CD4-positive, alpha-beta T cell treated with Interleukin-6 for 4 hours (primary cell): ENCODE data around the gene PRKCA.
A peak's percentile ranks its signal among the peaks of the same experiment; 100 is the strongest.
"Not testable (repeated sequence)": the region's sequence is repeated elsewhere in the genome, so short reads cannot be mapped to it uniquely, and the experiment has no call there.

Source experiments
- DNase-seq: peaks from one replicate; pipeline ENCODE4 v3.0.0-alpha.2; 2020; ENCODE audit warnings: mixed read lengths

Gene PRKCA

DNA sequence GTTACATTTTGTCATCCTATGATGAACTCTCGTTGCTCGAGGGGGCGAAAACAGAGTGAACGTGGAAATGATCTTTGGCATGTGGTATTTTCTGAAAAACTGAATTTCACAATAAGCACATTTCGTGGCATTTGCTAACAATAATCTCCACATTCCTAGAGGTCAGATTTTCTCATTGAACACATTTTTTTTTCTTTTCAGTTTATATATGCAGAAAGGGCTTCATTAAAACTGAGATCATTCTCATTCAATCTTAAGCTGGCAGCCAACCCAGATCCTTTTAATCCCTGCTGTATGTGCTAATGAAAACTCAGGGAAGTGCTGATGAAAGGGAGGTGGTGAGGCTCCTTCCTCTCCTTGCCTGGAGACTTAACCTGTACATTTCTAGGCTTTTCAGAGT lies 52.6 kb downstream of the PRKCA start:
- no peak for DNase-seq

DNA sequence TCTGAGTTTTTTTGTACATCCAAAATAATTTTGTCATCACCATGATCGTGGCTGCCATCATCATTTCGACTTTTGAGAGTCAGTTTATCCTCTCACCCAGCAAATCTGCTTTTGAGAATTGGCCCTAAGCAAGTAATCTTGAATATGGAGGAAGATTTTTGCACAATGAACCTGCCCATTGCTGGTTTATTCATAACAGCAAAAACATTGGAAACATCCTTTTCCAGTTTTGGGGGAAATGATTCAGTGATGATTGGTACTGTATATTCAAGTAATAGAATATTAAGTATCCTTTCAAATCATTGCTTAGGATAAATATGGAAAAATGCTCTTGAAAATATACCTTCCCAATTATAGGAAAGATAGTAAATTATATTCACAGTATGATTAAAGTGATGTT lies 53.1 kb downstream of the PRKCA start:
- no peak for DNase-seq

DNA sequence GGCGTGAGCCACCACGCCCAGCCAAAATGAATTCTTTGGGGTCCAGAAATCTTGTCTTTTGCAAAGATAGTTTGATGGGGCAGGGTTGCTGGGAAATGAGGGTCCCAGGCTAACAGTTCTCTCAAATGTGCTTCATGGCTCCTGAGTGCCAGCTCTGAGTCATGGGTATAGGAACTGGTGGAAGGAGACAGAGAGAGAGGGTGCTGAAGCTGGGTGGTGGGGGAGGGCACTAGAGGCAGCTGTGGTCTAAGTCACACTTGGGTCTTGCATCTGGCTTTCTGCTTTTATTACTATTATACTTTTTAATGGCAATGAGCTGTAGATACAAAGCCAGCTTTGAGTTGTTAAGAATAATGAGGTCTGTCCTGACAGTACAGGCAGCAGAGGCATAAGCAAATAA lies 54.6 kb downstream of the PRKCA start:
- DNase-seq = peak; percentile 16

DNA sequence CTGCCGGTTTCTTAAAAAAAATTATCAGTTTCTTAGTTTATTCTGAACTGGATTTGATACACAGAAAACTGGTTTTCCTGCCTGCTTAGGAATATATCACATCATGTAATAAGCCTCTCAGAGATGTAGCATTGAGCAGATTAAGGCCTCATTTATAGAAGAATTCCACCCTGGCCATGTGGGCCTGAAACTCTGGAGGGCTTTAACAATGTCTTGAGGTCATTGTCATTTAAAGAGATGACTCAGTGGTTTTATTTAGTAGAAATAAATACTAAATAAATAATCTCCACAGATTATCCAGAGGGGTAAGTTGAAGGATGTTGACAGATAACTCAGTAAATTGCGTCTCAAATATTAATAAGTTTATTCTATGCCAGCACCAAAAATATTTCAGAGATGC lies 56.9 kb downstream of the PRKCA start:
- no peak for DNase-seq

DNA sequence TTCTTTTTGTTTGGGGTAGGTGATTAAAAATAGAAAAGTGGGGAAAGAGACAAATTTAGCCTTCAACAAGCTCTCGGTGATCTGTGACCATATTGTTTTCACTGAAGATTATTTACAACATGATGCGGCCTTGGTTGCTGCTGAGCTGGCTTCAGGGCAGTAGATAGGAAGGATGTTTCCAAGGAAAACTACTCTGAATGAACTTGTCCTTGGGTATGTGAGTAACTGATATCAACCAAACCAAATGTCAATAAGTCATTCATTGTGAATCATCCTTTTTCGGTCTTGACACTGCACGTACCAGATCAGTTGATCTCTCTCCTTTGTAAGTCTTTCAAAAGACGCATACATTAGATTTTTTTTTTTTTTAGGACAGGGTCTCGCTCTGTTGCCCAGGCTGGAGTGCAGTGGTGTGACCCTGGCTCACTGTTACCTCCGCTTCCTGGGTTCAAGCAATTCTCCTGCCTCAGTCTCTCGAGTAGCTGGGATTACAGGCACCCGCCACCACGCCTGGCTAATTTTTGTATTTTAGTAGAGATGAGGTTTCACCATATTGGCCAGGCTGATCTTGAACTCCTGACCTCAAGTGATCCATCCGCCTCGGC lies 58.6 kb downstream of the PRKCA start:
- not testable (repeated sequence) for DNase-seq

DNA sequence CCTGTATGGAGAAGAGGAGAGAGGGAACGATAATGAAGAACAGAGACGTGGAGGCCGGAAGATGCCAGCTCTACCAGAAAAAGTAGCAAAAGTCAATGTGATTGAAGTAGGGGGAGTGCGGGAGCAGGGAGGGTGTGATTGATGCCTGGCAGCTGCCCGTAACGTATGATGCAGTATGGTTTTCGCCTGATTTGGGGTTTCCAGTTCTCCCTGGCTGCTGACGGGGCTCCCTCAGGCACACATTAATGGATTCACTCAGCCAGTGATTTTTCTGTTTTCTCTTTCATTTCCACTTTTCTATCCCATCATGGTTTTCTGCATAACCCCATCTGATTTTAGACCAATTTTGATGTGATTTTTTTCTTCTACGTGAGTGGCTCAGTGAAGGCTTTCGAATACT lies 62.1 kb downstream of the PRKCA start:
- DNase-seq = no peak

DNA sequence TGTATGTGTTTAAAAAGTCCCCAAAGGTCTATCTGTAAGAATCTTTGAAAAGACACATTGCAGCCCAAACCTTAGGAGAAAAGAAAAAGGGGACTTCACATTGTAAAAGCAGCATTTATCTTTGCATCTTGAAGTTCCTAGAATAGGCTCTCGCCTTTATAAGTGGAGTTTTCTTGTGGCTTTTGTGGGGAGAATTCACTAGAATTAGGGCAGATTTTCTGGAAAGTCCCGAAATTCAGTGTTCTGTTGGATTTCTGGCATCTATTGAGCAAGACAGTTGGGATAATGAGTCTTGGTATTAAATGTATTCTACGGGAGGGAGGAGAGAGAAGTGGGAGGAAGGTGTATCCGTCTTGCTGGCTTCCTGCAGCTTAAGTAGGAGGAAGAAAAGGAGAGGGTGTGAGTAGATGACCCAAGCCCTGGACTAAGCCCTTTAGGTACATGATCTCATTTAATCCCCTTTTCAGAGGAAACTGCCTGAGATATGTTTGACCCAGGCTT lies 62.6 kb downstream of the PRKCA start:
- no peak for DNase-seq

DNA sequence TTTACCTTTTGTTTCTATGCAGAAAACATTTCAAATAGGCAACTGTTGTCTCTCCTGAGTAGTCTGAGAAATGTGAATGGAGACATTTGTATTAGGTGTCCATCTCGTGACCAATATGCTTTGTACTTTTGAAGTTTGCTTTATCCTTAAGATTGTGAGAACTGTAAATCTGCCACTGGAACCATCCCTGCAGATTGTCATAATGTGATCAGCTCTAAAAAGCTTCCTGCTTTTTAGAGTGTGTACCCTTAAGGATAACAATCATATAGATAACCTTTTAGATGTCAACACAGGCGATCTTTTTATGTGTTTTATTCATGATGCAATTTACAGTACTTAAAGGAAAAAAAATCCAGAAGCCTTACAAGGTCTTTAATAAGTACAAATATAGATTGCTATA lies 63.5 kb downstream of the PRKCA start:
- no peak for DNase-seq

DNA sequence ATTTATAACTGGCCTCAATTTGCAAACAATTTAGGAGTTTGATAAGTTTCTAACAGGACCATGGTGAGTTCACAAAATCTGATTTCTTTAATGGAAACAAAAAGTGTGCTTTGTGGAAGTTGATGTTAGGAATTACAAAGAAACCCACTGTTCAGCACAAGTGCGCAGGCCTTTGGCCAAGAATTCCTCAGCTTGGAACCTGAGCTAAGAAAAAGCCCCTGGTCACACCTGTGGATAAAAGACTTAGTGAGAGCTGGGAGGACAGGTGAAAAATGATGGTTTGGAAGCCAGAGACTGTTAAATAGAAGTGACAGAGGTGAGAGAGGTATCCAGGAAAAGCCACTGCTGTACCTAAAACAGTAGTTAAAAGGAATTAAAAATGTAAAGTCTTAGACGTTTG lies 64.7 kb downstream of the PRKCA start:
- no peak for DNase-seq

DNA sequence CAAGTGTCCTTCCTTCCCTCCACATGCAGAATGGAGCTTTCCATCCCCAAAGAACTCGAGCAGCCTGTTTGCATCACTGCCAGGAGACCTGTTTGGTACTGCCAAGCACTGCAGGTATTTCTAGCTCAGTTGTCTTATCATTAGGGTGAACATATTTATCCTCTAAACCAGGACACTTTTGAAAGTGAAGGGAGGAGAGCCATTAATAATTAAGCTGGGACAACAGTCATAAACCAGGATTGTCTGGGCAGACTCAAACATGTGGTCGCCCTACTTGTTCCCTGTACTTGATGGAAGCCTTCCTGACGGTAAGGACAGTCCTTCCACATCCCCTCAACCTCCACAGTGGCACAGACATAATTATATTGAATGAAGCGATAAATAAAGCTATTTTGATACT lies 67.4 kb downstream of the PRKCA start:
- DNase-seq = no peak

DNA sequence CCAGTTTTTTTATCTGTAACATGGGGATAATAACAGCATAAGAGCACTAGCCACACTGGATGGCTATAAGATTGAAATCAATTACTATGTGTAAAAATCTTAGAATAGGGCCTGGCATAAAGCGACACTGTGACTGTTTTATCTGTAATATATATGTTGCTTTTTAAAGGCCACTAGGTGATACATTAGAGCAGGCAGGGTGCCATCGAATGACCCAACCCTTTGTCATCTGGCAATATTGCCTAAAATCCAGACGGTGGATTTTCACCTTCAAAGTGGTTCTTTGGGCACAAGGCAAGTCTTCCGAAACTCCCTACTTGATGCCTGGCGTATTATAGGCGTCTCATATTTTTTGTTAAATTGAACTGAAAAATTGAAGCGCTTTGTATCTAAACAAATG lies 69.1 kb downstream of the PRKCA start:
- DNase-seq = no peak

DNA sequence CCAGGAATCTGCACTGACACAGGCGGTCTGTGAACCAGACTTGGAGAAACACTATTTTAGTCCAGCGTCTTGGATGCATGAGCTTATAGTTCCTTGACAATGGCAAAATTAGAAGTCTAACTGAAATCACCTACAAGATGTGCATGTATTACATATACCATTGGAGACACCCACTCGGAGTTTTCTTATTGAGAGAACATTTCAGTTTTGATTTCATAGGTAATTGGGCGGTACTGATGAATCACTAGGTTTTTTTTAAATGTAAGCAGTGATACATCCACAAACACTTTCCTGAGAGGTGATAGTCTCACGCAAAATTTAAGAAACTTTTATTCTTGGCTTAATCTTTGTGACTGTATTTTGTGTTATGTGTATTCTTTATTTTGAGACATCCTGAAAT lies 69.8 kb downstream of the PRKCA start:
- DNase-seq = no peak

DNA sequence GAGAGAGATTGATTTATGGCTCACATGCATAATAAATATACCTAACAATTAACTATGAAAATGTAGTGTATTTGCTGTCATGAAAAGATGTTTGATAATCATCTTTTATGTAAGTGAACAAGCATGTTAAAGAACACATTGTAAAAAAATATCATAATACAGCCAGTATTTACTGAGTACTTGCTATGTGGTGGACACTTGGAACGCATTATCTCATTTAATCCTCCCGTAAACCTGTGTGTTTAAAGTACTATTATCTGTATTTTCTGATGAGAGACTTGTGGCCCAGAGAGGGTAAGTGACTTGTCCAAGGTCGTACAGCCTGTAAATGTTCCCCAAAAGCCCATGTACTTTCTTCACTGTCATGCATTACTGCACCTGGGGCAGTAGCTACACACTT lies 70.7 kb downstream of the PRKCA start:
- no peak for DNase-seq

DNA sequence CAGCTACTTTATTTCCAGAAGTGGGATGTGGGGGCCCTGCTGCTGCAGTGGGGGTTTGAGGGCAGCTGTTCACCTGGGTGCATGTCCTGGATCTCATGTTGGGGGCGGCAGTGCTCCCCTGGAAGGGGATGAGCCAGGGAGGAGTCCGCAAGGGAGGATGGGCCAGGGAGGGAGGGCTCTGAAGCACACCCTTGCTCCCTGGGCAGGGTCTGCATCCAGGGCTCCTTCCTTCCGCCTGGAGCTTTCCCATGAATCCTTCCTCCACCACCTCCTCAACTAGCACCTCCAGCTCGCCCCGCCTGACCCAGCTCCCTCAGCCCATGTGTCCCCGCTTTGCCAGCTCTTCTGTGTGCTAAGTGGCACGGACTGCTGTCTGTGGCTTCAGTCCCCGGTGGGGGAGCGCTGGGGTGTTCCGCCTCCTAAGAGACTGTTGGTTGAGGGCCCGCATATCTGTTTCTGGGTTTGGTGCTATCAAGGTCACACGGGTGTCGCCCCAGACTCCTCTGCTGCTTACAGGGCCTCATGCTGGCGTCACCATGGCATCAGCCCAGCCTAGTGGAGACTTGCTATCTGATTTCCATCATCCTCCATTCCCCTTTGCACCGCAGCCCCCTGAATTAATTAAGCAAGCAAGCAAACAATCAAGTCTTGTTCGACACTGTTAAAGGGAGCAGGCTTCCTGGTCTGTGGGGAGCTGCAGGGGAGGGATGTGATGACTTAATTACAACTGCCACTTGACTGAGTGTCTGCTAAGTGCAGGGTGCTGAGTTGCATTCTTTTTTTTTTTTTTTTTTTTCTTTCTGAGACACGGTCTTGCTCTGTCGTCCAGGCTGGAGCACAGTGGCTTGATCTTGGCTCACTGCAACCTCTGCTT lies 71.8 kb downstream of the PRKCA start:
- DNase-seq = peak; percentile 53

DNA sequence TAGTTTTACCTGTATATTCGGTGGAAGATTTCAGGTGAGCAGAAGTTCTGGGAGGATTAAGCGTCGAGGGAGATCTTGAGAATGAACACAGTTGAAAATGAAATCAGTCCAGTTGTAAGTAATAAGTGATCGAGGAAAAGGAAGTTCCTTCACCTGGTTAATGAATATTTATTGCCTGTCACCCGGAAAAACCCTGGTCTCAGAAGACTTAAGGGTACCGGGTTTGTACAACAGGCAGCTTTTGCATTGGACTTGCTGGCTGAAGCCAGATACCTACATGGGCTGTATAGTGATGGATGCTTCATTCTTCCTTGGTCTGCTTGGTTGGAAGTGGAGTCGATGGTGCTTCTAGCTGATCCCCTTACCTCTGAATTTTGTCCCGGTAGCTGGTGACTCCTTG lies 72.7 kb downstream of the PRKCA start:
- no peak for DNase-seq

DNA sequence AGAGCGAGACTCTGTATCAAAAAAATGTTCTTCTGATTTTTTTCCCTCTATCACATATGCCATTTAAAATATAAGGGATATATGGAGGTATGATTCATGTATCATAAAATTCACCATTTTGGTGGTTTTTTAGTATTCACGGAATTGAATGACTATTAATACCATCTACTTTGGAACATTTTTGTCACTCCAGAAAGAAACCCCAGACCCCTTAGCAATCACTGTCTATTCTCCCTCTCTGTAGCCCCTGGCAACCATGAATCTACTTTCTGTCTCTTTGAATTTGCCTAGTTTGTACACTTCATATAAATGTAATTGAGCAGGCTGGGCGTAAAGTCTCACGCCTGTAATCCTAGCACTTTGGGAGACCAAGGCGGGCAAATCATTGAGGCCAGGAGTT lies 75.9 kb downstream of the PRKCA start:
- no peak for DNase-seq

DNA sequence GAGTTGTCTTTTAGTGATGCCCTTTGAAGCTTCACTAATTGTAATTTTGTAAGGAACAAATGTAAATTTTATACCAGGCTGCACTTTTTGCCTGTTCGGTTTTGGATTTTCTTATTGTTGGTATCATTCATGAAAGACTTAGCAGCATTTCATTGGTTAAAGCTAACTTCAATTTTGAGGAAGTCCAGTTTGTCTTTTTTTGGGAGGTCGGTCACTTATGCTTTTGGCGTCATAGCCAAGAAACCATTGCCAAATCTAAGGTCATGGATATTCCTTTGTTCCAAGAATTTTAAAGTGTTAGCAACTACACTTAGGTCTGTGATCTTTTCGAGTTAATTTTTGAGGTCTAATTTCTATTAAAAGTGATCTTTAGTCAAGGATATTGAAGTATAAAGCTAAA lies 77.1 kb downstream of the PRKCA start:
- no peak for DNase-seq

DNA sequence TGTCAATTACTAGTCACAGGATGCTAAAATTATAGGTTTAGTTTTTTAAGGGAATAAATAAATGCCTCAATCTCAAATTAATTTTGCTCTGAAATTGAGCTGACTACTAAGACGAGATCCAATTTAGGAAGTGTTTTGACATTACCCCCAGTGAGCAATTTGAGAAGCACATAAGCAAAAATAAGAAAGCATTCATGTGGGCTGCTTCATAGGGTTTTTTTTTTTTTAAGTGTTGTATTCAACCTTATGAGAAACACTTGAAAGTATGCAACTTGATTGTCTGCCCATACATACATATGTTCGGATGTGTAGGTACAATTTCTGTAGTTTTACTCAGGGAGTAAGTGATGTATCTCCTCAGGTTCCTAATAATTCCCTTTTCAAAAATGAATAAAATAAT lies 77.6 kb downstream of the PRKCA start:
- DNase-seq = no peak

DNA sequence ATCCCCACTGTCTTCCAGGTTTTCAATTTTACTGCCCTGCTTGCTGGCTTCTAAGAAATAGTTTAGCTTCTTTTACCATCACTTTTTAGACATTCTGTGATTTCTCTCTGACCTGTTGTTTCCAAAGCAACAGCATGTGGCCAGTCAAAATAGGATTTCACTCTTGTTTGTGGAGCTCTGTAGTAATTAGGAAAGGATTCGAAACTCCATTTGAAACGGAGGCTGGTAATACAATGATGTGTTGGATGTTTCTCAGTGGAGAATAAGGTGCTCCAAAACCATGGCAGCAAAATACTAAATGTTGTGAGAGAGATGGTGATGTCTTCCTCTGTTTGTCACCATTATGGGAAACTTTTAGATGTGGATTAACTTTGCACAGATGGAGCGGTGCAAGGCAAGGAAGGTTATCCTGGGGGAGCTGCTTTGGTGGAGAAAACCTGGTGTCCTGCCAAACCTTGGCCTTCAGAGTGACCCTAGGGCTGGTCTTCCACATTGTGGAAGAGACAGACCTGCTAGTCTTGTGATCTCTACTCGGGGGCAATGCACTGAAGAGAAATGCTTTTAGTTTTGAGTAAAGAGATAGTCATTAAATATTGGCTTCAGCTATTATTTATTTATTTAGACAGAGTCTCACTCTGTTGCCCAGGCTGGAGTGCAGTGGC lies 79.4 kb downstream of the PRKCA start:
- no peak for DNase-seq

DNA sequence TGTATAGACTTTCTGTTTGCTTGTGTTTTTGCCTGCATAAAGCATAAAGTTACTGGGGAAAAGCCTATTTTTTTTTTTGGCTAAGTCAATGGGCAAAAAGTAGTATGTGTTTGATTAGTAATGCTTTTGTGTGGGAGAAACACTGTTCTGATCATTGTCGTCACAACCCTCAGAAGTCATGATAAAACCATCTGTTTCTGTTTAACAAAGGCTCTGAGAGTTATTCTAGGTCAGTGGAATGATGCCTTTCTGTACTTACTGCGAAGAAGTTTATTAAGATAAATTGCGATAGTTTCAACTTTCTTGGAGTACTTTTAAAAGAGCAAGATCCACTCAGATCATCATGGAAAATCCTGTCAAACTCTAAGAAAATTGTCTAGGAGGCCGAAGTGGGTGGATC lies 80.9 kb downstream of the PRKCA start:
- no peak for DNase-seq

DNA sequence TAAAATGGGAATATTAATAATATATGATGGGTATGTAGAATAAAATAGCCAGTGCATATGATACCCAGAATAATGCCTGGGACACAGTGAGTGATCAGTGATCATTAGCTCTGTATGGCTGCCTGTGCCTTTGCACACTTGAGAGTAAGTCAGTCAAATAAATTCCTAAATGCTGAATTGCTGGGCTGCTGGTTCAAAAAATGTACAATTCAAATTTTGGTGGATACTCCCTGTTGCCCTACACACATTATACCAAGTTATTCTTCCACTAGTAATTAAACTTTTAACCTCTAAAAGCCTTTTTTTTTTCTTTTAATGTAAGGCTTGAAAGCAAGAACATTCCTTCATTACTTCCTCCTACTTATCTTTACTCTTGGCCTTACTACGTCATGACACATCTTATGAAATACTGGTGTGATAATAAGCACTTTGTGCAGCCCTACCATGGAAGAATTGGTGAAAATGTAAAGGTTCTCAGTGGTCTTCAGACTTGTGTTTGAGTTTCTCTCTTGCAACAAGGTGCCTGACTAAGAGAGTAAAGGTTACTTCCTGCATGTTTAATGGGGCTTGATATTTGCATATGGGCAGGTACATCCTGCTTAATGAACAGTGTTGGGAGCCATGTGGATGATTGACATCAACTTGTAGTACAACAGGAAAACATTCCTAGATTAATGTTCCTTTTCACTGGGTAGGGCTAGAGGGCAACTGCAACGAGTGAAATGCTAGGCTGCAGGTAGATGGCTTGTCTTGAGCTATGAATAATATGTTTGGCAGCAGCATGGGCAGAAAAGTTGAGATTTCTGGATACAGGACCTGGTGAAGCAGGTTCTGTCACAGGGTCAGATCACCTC lies 84.3 kb downstream of the PRKCA start:
- no peak for DNase-seq

DNA sequence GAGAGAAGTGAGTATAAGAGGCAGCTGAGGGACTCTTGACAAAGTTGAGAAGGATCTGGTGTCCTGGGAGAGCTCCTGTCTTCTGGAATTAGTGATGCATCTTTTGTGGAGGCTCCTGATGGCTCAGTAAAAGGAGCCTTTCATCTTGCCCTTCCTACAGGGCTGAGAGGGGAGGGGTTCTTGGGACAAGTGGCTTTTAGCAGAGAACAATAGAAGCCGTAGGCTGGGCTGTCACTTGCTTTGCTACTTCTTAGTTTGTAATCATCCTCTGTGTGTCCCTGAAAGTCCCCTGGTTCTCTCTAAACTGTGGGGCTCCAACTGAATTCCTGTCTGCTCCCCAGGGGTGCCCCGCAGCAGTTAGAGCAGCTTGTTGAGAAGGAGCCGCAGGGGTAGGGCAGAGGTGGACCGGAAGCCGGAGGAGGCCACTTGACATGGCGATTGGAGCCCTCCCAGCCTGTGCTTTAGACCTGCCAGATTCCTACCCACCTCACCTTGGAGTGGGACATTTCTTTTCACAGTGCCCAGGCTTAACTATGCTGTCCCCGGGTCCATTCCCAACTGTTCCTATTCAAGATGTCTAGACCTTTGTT lies 85.1 kb downstream of the PRKCA start:
- no peak for DNase-seq
